ENCODE measurements around the gene USP35.
A peak's percentile ranks its signal among the peaks of the same experiment; 100 is the strongest.
"Not testable (repeated sequence)": the region's sequence is repeated elsewhere in the genome, so short reads cannot be mapped to it uniquely, and the experiment has no call there.

The USP35 gene

GRCh38 chr11:78229106-78229505 lies 40.4 kb downstream of the USP35 start:
- DNase-seq (ENCODE audit: low read depth), result no peak
- TF ChIP-seq CTCF (IDR thresholded peaks at IDR 0.05; ENCODE audit: low read depth, low read length) (no peak), POLR2A (IDR thresholded peaks at IDR 0.05; ENCODE audit: extremely low read depth, insufficient read length) (no peak), MYC (IDR thresholded peaks at IDR 0.05; ENCODE audit: low read depth, low read length) (no peak), MAX (IDR thresholded peaks at IDR 0.05; ENCODE audit: low read depth, low read length) (no peak)
- H3K4me3 ChIP-seq (ENCODE audit: low read depth, low read length), result no peak overlapping the region

GRCh38 chr11:78230161-78230877 lies 41.6 kb downstream of the USP35 start:
- DNase-seq (ENCODE audit: low read depth), result no peak
- H3K4me3 ChIP-seq (ENCODE audit: low read depth, low read length), result no peak overlapping the region
- TF ChIP-seq CTCF (IDR thresholded peaks at IDR 0.05; ENCODE audit: low read depth, low read length) (no peak), MAX (IDR thresholded peaks at IDR 0.05; ENCODE audit: low read depth, low read length) (peak; percentile 68)

- no peak overlapping the region for H3K4me3 ChIP-seq (ENCODE audit: low read depth, low read length)
- no peak for TF ChIP-seq MAX (IDR thresholded peaks at IDR 0.05; ENCODE audit: low read depth, low read length)
- TF ChIP-seq POLR2A (IDR thresholded peaks at IDR 0.05; ENCODE audit: extremely low read depth, insufficient read length), result no peak
- no peak for TF ChIP-seq CTCF (IDR thresholded peaks at IDR 0.05; ENCODE audit: low read depth, low read length)
- TF ChIP-seq MYC (IDR thresholded peaks at IDR 0.05; ENCODE audit: low read depth, low read length), result no peak
- DNase-seq (ENCODE audit: low read depth), result no peak
Measured at GRCh38 chr11:78231962-78232501, 43.3 kb downstream of the USP35 start.

GRCh38 chr11:78233046-78233445 lies 44.3 kb downstream of the USP35 start:
- DNase-seq (ENCODE audit: low read depth); H3K4me3 ChIP-seq (ENCODE audit: low read depth, low read length): not testable (repeated sequence)

- DNase-seq (ENCODE audit: low read depth), result no peak
- H3K4me3 ChIP-seq (ENCODE audit: low read depth, low read length), result no peak overlapping the region
- no peak for TF ChIP-seq CTCF (IDR thresholded peaks at IDR 0.05; ENCODE audit: low read depth, low read length)
- no peak for TF ChIP-seq MAX (IDR thresholded peaks at IDR 0.05; ENCODE audit: low read depth, low read length)
- TF ChIP-seq POLR2A (IDR thresholded peaks at IDR 0.05; ENCODE audit: extremely low read depth, insufficient read length), result no peak
- TF ChIP-seq MYC (IDR thresholded peaks at IDR 0.05; ENCODE audit: low read depth, low read length), result no peak
Measured at GRCh38 chr11:78234006-78234405, 45.3 kb downstream of the USP35 start.

- no peak for DNase-seq (ENCODE audit: low read depth)
- TF ChIP-seq POLR2A (IDR thresholded peaks at IDR 0.05; ENCODE audit: extremely low read depth, insufficient read length), result no peak
- TF ChIP-seq MAX (IDR thresholded peaks at IDR 0.05; ENCODE audit: low read depth, low read length), result no peak
- TF ChIP-seq CTCF (IDR thresholded peaks at IDR 0.05; ENCODE audit: low read depth, low read length), result no peak
- TF ChIP-seq MYC (IDR thresholded peaks at IDR 0.05; ENCODE audit: low read depth, low read length), result no peak
- no peak overlapping the region for H3K4me3 ChIP-seq (ENCODE audit: low read depth, low read length)
Measured at GRCh38 chr11:78237293-78238046, 48.8 kb downstream of the USP35 start.

Measured in NB4 (cell line).